ENCODE results near the gene MYL2.

Gene MYL2

GRCh38 chr12:110930348-110931314 lies 10.3 kb upstream of the MYL2 start:
- DNase-seq (ENCODE audit: low read depth in 2 of 2) = no peak

DNA sequence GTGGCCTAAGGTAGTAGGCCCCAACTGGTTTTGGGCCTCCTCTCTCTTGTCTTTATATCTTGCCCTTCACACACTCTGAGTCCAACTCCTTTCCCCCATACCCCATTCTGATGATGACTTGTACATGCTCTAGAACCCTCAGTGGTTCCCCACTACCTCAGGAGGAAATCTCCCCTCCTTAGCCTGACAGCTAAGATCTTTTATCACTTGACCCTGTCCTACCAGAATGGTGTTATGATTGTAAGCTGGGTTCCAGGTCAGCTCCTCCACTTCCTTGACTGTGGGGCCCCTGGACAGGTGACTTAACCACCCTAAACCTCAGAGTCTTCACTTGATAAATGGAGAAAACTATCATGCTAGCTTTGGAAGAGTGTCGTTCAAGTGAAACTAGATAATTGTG lies 9.4 kb upstream of the MYL2 start:
- DNase-seq (ENCODE audit: low read depth in 2 of 2) = no peak

GRCh38 chr12:110928700-110929099 lies 8.3 kb upstream of the MYL2 start:
- DNase-seq (ENCODE audit: low read depth in 2 of 2) = no peak

- DNase-seq (ENCODE audit: low read depth in 2 of 2) = no peak
These were observed 7.2 kb upstream of the MYL2 start for GRCh38 chr12:110927546-110927945.

GRCh38 chr12:110923692-110924334 lies 3.4 kb upstream of the MYL2 start:
- no peak for DNase-seq (ENCODE audit: low read depth in 2 of 2)

- DNase-seq (ENCODE audit: low read depth in 2 of 2) = no peak
These were observed 2.8 kb upstream of the MYL2 start for GRCh38 chr12:110923192-110923591.

- DNase-seq (ENCODE audit: low read depth in 2 of 2) = no peak
These were observed 2.3 kb upstream of the MYL2 start for GRCh38 chr12:110922652-110923051.

- DNase-seq (ENCODE audit: low read depth in 2 of 2) = no peak
These were observed 883 bp upstream of the MYL2 start for GRCh38 chr12:110921262-110921661.

DNA sequence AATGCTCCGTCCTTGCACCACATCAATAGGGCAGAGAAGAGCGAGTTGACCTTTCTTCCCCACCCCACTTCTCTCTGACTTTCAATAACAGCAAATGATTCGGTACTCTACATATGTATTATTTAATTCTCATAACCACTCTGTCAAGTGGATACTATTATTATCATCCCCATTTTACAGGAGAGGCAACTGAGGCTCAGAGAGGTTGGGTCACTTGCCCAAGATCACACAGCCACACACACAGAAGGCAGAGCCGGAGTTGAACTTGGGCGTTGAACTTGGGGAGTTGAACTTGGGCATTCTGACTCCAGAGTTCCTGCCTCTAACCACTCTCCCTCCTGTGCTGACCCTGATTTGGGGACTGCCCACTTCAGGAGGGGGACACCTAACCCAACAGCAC lies 659 bp downstream of the MYL2 start:
- no peak for DNase-seq (ENCODE audit: low read depth in 2 of 2)

- DNase-seq (ENCODE audit: low read depth in 2 of 2) = no peak
These were observed 2.4 kb downstream of the MYL2 start for GRCh38 chr12:110917961-110918360.

GRCh38 chr12:110917467-110917866 lies 2.9 kb downstream of the MYL2 start:
- DNase-seq (ENCODE audit: low read depth in 2 of 2) = no peak

DNA sequence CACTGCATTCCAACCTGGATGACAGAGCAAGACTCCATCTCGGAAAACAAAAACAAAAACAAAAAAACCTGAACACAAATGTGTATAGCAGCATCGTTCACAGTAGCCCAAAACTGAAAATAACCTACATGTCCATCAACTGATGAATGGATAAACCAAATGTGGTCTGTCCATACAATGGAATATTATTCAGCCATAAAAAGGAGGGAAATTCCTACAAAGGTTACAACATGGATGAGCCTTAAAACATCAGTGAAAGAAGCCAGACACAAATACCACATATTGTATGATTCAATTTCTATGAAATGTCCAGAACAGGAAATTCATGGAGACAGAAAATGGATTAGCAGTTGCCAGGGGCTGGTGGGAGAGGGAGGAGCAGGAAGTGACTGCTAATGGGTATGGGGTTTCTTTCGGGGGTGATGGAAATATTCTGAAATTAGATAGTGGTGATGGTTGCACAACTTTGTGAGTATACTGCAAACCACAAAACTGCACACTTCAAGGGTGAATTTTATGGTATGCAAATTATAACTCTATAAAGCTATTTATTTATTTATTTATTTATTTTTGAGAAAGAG lies 4.0 kb downstream of the MYL2 start:
- DNase-seq (ENCODE audit: low read depth in 2 of 2) = no peak

GRCh38 chr12:110913119-110914056 lies 7.0 kb downstream of the MYL2 start:
- no peak for DNase-seq (ENCODE audit: low read depth in 2 of 2)

DNA sequence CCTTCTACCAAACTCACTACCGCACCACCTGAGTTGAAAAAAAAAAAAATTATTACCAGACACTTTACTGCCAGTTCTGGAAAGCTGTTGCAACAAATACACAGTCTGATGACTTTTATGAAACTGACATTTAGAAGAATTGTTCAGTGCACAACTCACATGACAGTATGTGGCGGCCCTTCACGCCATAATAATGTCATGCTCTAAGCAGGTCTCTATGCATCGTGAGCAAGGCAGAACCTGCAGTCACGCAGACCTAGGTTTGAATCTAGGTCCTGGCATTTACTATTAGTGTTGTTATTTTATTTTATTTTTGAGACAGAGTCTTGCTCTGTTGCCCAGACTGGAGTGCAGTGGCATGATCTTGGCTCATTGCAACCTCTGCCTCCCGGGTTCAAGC lies 8.1 kb downstream of the MYL2 start:
- DNase-seq (ENCODE audit: low read depth in 2 of 2) = no peak

- DNase-seq (ENCODE audit: low read depth in 2 of 2) = no peak
These were observed 11.8 kb downstream of the MYL2 start for GRCh38 chr12:110908377-110909152.

DNA sequence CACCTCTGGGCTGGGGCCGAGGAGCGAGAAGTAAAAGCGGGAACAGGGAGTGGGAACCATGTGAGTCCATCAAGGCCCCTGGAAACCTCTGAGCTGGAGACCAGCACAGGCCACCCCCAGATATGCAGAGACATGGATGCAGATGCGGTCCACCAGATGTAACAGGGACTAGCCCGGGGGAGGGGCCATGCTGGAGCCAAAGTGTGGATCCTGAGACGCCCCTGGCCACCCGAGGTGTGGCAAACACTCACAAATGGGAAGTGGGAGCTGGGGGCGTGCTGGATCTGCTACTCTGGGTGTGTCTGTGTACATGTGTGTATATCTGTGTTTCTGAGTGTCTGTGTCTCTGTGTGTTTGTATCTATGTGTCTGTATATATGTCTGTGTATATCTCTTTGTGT lies 12.8 kb downstream of the MYL2 start:
- DNase-seq (ENCODE audit: low read depth in 2 of 2) = no peak

- DNase-seq (ENCODE audit: low read depth in 2 of 2) = no peak
These were observed 13.4 kb downstream of the MYL2 start for GRCh38 chr12:110906985-110907384.

- no peak for DNase-seq (ENCODE audit: low read depth in 2 of 2)
These were observed 13.9 kb downstream of the MYL2 start for GRCh38 chr12:110906516-110906915.

DNA sequence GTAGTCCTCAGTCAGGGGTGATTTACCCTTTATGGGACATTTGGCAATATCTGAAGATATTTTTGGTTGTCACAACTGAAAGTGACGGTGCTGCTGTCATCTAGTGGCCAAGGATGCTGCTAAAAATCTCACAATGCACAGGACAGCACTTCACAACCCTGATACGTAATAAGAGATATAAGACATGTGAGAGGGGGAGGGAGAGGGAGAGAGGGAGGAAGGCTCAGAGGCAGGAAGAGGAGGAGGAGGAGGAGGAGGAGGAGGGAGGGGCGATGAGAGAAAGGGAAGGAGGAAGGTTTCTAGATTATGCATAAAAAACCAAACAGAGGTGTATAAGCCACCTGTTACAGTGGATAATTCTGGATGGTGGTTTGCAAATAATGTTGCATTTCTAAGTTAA lies 14.3 kb downstream of the MYL2 start:
- DNase-seq (ENCODE audit: low read depth in 2 of 2) = no peak

DNA sequence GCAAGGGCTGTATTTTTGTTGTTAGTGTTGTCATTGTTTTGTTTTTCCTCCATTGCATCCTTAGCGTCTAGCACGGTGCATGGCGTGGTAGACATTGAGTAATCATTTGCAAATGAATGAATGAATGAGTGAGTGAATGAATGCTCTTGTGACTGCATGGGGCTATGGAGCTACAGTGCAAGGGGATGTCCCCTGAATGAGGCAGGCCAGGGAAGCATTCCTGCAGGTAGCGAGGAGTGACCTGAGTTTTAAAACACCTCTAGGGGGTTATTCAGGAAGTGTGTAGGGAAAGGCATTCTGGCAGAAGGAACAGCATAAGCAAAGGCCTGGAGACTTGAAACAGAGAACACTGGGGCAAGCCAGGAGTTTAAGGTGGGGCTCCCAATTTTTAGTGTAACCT lies 16.9 kb downstream of the MYL2 start:
- no peak for DNase-seq (ENCODE audit: low read depth in 2 of 2)

DNA sequence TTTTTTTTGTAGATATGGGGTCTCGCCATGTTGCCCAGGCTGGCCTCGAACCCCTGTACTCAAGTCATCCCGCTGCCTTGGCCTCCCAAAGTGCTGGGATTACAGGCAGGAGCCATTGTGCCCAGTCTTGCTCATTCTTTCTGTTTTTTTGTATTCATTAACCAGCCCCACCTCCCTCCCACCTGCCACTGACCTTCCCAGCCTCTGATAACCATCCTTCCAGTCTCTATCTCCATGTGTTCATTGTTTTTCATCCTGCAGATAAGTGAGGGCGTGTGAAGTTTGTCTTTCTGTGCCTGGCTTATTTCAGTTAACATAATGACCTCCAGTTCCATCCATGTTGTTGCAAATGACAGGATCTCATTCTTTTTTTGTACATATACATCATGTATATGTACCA lies 19.0 kb downstream of the MYL2 start:
- DNase-seq (ENCODE audit: low read depth in 2 of 2) = no peak

Data from stimulated activated CD4-positive, alpha-beta T cell treated with anti-CD3 and anti-CD28 coated beads, Interleukin-4, amount 100 ng/mL, for 48 hours (primary cell).